OCI-LY7 (cell line): Measurements from ENCODE around the gene TAPBP. TPM values are rescaled to one million over a fixed set of nuclear protein-coding genes. Genes with fewer than 3 reads are reported as not detected.
A peak's percentile ranks its signal among the peaks of the same experiment; 100 is the strongest.
"Not testable (repeated sequence)": the region's sequence is repeated elsewhere in the genome, so short reads cannot be mapped to it uniquely, and the experiment has no call there.

Source experiments
- BruUV-seq: library from RNA; stranded (reverse); fragments of 400-500 nt; replicated peaks from 2 replicates; lab custom pipeline; 2021; lab: Mats Ljungman, UMichigan
- CTCF ChIA-PET: fragments of 300-600 bp; sonication (Branson Sonifier 250); formaldehyde crosslinking; loops from one replicate; lab custom pipeline; 2022; ENCODE audit warnings: antibody characterized with exemption; ENCODE audit not compliant: unreplicated experiment; lab: Charles Lee
- POLR2A ChIA-PET: fragments of 300-600 bp; sonication (Branson Sonifier 250); formaldehyde crosslinking; loops from one replicate; lab custom pipeline; 2022; ENCODE audit warnings: antibody characterized with exemption; lab: Charles Lee
- DNase-seq: peaks from one replicate; pipeline ENCODE4 v3.0.0-alpha.2; 2015; ENCODE audit warnings: low spot score
- H2AFZ ChIP-seq: fragments of 200-600 bp; sonication (generic), shearing (Covaris generic); 2 replicates; pipeline ENCODE4 v1.6.1; 2014; ENCODE audit warnings: mild to moderate bottlenecking, antibody characterized with exemption, low read length, moderate library complexity
- H3K27ac ChIP-seq: fragments of 200-600 bp; sonication (generic); 2 replicates; pipeline ENCODE4 v1.5.1; 2014; ENCODE audit warnings: mixed run types, low read depth, mild to moderate bottlenecking, moderate library complexity, low read length, inconsistent platforms; ENCODE audit not compliant: poor library complexity, severe bottlenecking
- H3K36me3 ChIP-seq: fragments of 200-600 bp; sonication (generic); 2 replicates; pipeline ENCODE4 v1.6.1; 2014; ENCODE audit warnings: mild to moderate bottlenecking, antibody characterized with exemption, low read length, moderate library complexity, mixed read lengths; ENCODE audit not compliant: insufficient read depth
- H3K4me1 ChIP-seq: fragments of 200-600 bp; sonication (generic); 2 replicates; pipeline ENCODE4 v1.5.1; 2014; ENCODE audit warnings: mild to moderate bottlenecking, low read length; ENCODE audit not compliant: insufficient read depth, poor library complexity, severe bottlenecking
- H3K4me2 ChIP-seq: fragments of 200-600 bp; sonication (generic); 2 replicates; pipeline ENCODE4 v1.6.1; 2014; ENCODE audit warnings: mild to moderate bottlenecking, low read length
- H3K4me3 ChIP-seq: fragments of 200-600 bp; sonication (generic); 2 replicates; pipeline ENCODE4 v1.5.1; 2014; ENCODE audit warnings: mild to moderate bottlenecking, low read depth, low read length; ENCODE audit not compliant: poor library complexity, severe bottlenecking
- H3K79me2 ChIP-seq: fragments of 200-600 bp; sonication (generic); 2 replicates; pipeline ENCODE4 v1.6.1; 2016; ENCODE audit warnings: low read depth, mild to moderate bottlenecking, low read length, moderate library complexity, mixed read lengths; ENCODE audit not compliant: insufficient read depth
- H3K9me2 ChIP-seq: fragments of 200-600 bp; sonication (generic); 2 replicates; pipeline ENCODE4 v1.6.1; 2016; ENCODE audit warnings: mild to moderate bottlenecking, low read length, mixed read lengths; ENCODE audit not compliant: insufficient read depth
- H3K9me3 ChIP-seq: fragments of 200-600 bp; sonication (generic); 2 replicates; pipeline ENCODE4 v1.6.1; 2014; ENCODE audit warnings: mild to moderate bottlenecking, mixed run types, low read length, mixed read lengths
- H4K20me1 ChIP-seq: fragments of 200-600 bp; sonication (generic); 2 replicates; pipeline ENCODE4 v1.6.1; 2014; ENCODE audit warnings: mild to moderate bottlenecking, antibody characterized with exemption, low read length, moderate library complexity, mixed read lengths; ENCODE audit not compliant: insufficient read depth
- CTCF ChIP-seq: fragments of 200-600 bp; sonication (generic); conservative IDR thresholded peaks from 2 replicates; pipeline ENCODE4 v1.5.1; 2014; ENCODE audit warnings: mild to moderate bottlenecking, antibody characterized with exemption, low read length, moderate library complexity, mixed read lengths
- EZH2phosphoT487 ChIP-seq: fragments of 200-600 bp; sonication (generic); IDR thresholded peaks from 2 replicates; pipeline ENCODE4 v1.6.1; 2018; ENCODE audit warnings: low read depth, borderline replicate concordance, mild to moderate bottlenecking, mixed run types, antibody characterized with exemption, low read length, moderate library complexity, mixed read lengths
- intact Hi-C: fragments of 100-400 bp; cut with micrococcal nuclease; formaldehyde crosslinking; loops from one replicate; pipeline ENCODE4 v1.10.0; 2022; ENCODE audit not compliant: unreplicated experiment
- total RNA-seq, 2 experiments: library from RNA; depleted of rRNA in 1 of 2; stranded (reverse); fragments of >200 nt in 1 of 2; shearing (Covaris generic) in 1 of 2; gene quantifications; 2 replicates each; pipeline ENCODE4 v1.2.3, GENCODE V29; 2014 to 2022

The TAPBP gene
- total RNA-seq, 2 experiments from 2014 or later, result 106 to 148 TPM

DNA sequence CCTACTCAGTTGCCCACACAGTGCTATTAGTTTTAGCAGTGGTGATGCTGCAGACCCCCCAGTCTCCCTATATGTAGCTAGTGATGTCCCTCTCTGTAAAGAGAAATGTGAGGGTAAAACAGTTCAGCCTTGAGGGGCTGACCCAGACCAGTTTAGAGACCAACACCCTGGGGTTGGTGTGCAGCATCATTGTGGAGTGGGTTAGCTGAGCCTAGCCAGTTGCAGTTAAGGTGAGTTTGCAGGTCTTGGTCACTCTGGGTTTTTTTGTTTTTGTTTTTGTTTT is 37.4 kb downstream of the TAPBP start:
- Histone ChIP-seq H3K79me2 (peaks cover 42% of the 10 kb centered on the region), H3K36me3 (peaks cover 89% of the 10 kb centered on the region), H2AFZ (no peak overlapping the region), H3K4me2 (peak overlapping the region; percentile 93), H3K4me3 (peak overlapping the region; percentile 97), H3K27ac (peak overlapping the region; percentile 93), H3K9me3 (no peaks in the 10 kb centered on the region), H4K20me1 (peaks cover 31% of the 10 kb centered on the region), H3K9me2 (no peaks in the 10 kb centered on the region), H3K4me1 (peaks cover 58% of the 10 kb centered on the region)
- BruUV-seq, result no TSS peak
- intact Hi-C loops, result loop anchor here (2.0 to 5.0 kb wide), 3 partner anchors 68 to 151 kb away; partner anchors contain the start of gene KIFC1
- TF ChIP-seq CTCF (no peak), EZH2phosphoT487 (no peak)
- ChIA-PET CTCF (interaction anchor here (2.7 kb wide), 1 partner anchor 23 kb away, joined by 12 read pairs; no protein-coding TSS in a partner anchor), POLR2A (interaction anchor here (0.7 to 3.2 kb wide), 5 partner anchors 11 to 142 kb away, joined by 3 to 19 read pairs (median 4); partner anchors contain the start of genes CUTA, PFDN6, RING1 and WDR46)
- DNase-seq, result peak; percentile 20

DNA sequence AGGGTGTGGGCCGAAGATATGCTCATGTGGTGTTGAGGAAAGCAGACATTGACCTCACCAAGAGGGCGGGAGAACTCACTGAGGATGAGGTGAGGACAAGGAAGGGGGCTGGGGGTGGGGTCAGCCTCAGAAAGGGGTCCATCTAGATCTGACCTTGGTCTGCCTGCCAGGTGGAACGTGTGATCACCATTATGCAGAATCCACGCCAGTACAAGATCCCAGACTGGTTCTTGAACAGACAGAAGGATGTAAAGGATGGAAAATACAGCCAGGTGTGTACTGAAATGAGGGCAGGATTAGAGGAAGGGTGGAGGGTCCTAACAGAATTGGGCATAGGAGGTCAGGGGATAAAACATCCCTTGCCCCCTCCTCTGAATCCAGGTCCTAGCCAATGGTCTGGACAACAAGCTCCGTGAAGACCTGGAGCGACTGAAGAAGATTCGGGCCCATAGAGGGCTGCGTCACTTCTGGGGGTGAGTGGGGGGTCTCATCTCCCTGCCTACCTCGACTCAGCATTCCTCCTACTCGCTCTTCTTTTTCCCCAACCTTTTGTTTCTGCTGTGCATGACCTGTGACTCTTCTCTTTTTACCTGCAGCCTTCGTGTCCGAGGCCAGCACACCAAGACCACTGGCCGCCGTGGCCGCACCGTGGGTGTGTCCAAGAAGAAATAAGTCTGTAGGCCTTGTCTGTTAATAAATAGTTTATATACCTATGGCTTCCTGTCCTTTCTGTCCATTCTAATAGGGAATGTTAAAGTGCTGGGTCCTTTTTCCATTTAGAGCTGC is 37.9 kb downstream of the TAPBP start:
- CTCF ChIA-PET, result interaction anchor here (2.7 kb wide), 1 partner anchor 24 kb away, joined by 12 read pairs; no protein-coding TSS in a partner anchor
- POLR2A ChIA-PET, result interaction anchor here (0.7 to 3.2 kb wide), 3 partner anchors 13 to 67 kb away, joined by 3 to 19 read pairs (median 13); partner anchors contain the start of genes PFDN6, RING1, WDR46 and ZBTB22
- TSS peak; percentile 18 for BruUV-seq
- not testable (repeated sequence) for H3K9me2 ChIP-seq, DNase-seq, H3K9me3 ChIP-seq, H2AFZ ChIP-seq
- Histone ChIP-seq H3K27ac (peak overlapping the region; percentile 93), H3K4me1 (peaks cover 59% of the 10 kb centered on the region), H3K4me2 (peak overlapping the region; percentile 93), H4K20me1 (peaks cover 31% of the 10 kb centered on the region), H3K4me3 (peak overlapping the region; percentile 97), H3K79me2 (peaks cover 45% of the 10 kb centered on the region), H3K36me3 (peaks cover 84% of the 10 kb centered on the region)
- intact Hi-C loops, result loop anchor here (2.0 to 5.0 kb wide), 3 partner anchors 69 to 151 kb away; partner anchors contain the start of gene KIFC1

GRCh38 chr6:33273924-33274902 is 39.7 kb downstream of the TAPBP start:
- Histone ChIP-seq H3K36me3 (peaks cover 72% of the 10 kb centered on the region), H2AFZ (no peak overlapping the region), H3K4me2 (peak overlapping the region; percentile 93), H4K20me1 (peaks cover 31% of the 10 kb centered on the region), H3K79me2 (peaks cover 55% of the 10 kb centered on the region), H3K4me1 (peaks cover 64% of the 10 kb centered on the region), H3K4me3 (peak overlapping the region; percentile 97), H3K9me3 (no peaks in the 10 kb centered on the region), H3K27ac (peak overlapping the region; percentile 93), H3K9me2 (no peaks in the 10 kb centered on the region)
- no peak for TF ChIP-seq CTCF
- no peak for TF ChIP-seq EZH2phosphoT487
- CTCF ChIA-PET, result no interaction called here
- no TSS peak for BruUV-seq
- peak; percentile 25 for DNase-seq
- POLR2A ChIA-PET, result no interaction called here
- intact Hi-C loops, result loop anchor here (2.0 kb wide), 1 partner anchor 73 kb away; the partner anchor contains the start of genes RXRB and SLC39A7
